Neural cell (in vitro differentiated cells): ENCODE data around the gene MARK2. TPM values are rescaled to one million over a fixed set of nuclear protein-coding genes. Genes with fewer than 3 reads are reported as not detected.

Source experiments
- H2AFZ ChIP-seq: fragments of 200-600, 300-800 bp; sonication (generic), shearing (Covaris generic); 2 replicates; pipeline ENCODE4 v1.6.0; 2014; ENCODE audit warnings: low read depth, mild to moderate bottlenecking, antibody characterized with exemption, low read length, moderate library complexity
- H3F3A ChIP-seq: fragments of 200-600 bp; shearing (Covaris generic); 2 replicates; pipeline ENCODE4 v1.6.1; 2016; ENCODE audit warnings: mild to moderate bottlenecking, moderate library complexity, mixed read lengths, antibody characterized with exemption, low read length; ENCODE audit not compliant: insufficient read depth, poor library complexity, severe bottlenecking
- H3K27ac ChIP-seq: fragments of 200-600, 300-800 bp; sonication (generic), shearing (Covaris generic); 2 replicates; pipeline ENCODE4 v1.5.1; 2014; ENCODE audit warnings: mild to moderate bottlenecking, low read length, moderate library complexity
- H3K27me3 ChIP-seq: fragments of 300-800, 200-600 bp; sonication (generic), shearing (Covaris generic); 2 replicates; pipeline ENCODE4 v1.6.0; 2014; ENCODE audit warnings: mild to moderate bottlenecking, low read depth, low read length, moderate library complexity; ENCODE audit not compliant: insufficient read depth
- H3K36me3 ChIP-seq: fragments of 300-800, 200-600 bp; sonication (generic), shearing (Covaris generic); 2 replicates; pipeline ENCODE4 v1.5.1; 2014; ENCODE audit warnings: mild to moderate bottlenecking, antibody characterized with exemption, low read length, moderate library complexity; ENCODE audit not compliant: insufficient read depth
- H3K4me2 ChIP-seq: fragments of 300-800, 200-600 bp; sonication (generic), shearing (Covaris generic); 2 replicates; pipeline ENCODE4 v1.6.0; 2014; ENCODE audit warnings: mild to moderate bottlenecking, low read length
- H3K4me3 ChIP-seq: fragments of 300-800, 200-600 bp; sonication (generic), shearing (Covaris generic); 2 replicates; pipeline ENCODE4 v1.5.1; 2014; ENCODE audit warnings: mild to moderate bottlenecking, low read length, moderate library complexity
- H3K79me2 ChIP-seq: fragments of 200-600 bp; shearing (Covaris generic); replicated peaks from 2 replicates; pipeline ENCODE4 v1.6.0; 2014; ENCODE audit warnings: mild to moderate bottlenecking, low read length, moderate library complexity; ENCODE audit not compliant: insufficient read depth
- H3K9ac ChIP-seq: fragments of 300-800, 200-600 bp; sonication (generic), shearing (Covaris generic); 2 replicates; pipeline ENCODE4 v1.6.1; 2016; ENCODE audit warnings: mild to moderate bottlenecking, low read length, mixed read lengths
- H3K9me2 ChIP-seq: fragments of 200-600 bp; shearing (Covaris generic); 2 replicates; pipeline ENCODE4 v1.6.1; 2016; ENCODE audit warnings: mild to moderate bottlenecking, low read length, mixed read lengths; ENCODE audit not compliant: insufficient read depth
- H3K9me3 ChIP-seq: fragments of 200-600, 300-800 bp; sonication (generic), shearing (Covaris generic); 2 replicates; pipeline ENCODE4 v1.6.1; 2016; ENCODE audit warnings: mild to moderate bottlenecking, mixed run types, low read length, moderate library complexity, mixed read lengths
- H4K20me1 ChIP-seq: fragments of 200-600 bp; shearing (Covaris generic); 2 replicates; pipeline ENCODE4 v1.6.1; 2016; ENCODE audit warnings: mild to moderate bottlenecking, mixed run types; ENCODE audit not compliant: insufficient read depth
- CTCF ChIP-seq: fragments of 450-650 bp; IDR thresholded peaks from 2 replicates; pipeline ENCODE4 v1.5.1; 2014; ENCODE audit warnings: antibody characterized with exemption, mild to moderate bottlenecking, moderate library complexity; ENCODE audit not compliant: poor library complexity, severe bottlenecking
- EP300 ChIP-seq: fragments of 450-650 bp; conservative IDR thresholded peaks from 2 replicates; pipeline ENCODE4 v1.6.1; 2014; ENCODE audit warnings: antibody characterized with exemption, mild to moderate bottlenecking, moderate library complexity; ENCODE audit not compliant: poor library complexity, severe bottlenecking
- EZH2 ChIP-seq: fragments of 200-600, 300-800 bp; shearing (Covaris generic), sonication (generic); IDR thresholded peaks from 2 replicates; pipeline ENCODE4 v1.6.1; 2014; ENCODE audit warnings: antibody characterized with exemption, low read length, borderline replicate concordance, mild to moderate bottlenecking; ENCODE audit not compliant: insufficient read depth, poor library complexity, severe bottlenecking
- MXI1 ChIP-seq: fragments of 450-650 bp; conservative IDR thresholded peaks from 2 replicates; pipeline ENCODE4 v1.6.1; 2014; ENCODE audit warnings: antibody characterized with exemption, mild to moderate bottlenecking; ENCODE audit not compliant: poor library complexity, severe bottlenecking
- POLR2AphosphoS5 ChIP-seq: IDR thresholded peaks from 2 replicates; pipeline ENCODE4 v1.6.1; 2012
- RAD21 ChIP-seq: fragments of 450-650 bp; conservative IDR thresholded peaks from 2 replicates; pipeline ENCODE4 v1.6.1; 2014; ENCODE audit warnings: antibody characterized with exemption, mild to moderate bottlenecking, moderate library complexity
- REST ChIP-seq: IDR thresholded peaks from 2 replicates; pipeline ENCODE4 v1.6.1; 2012; ENCODE audit warnings: borderline replicate concordance
- SMC3 ChIP-seq: fragments of 450-650 bp; conservative IDR thresholded peaks from 2 replicates; pipeline ENCODE4 v1.6.1; 2014; ENCODE audit warnings: antibody characterized with exemption, mild to moderate bottlenecking, moderate library complexity; ENCODE audit not compliant: poor library complexity
- TAF1 ChIP-seq: IDR thresholded peaks from 2 replicates; pipeline ENCODE4 v1.6.1; 2012; ENCODE audit warnings: low read depth
- polyA plus RNA-seq: library from polyadenylated mRNA; depleted of rRNA; stranded (reverse); fragments of >200 nt; gene quantifications from 2 replicates; pipeline ENCODE4 v1.2.3, GENCODE V29; 2014

MARK2 gene
- polyA plus RNA-seq, 1 donor from 2014 or later: 11.3 TPM

DNA sequence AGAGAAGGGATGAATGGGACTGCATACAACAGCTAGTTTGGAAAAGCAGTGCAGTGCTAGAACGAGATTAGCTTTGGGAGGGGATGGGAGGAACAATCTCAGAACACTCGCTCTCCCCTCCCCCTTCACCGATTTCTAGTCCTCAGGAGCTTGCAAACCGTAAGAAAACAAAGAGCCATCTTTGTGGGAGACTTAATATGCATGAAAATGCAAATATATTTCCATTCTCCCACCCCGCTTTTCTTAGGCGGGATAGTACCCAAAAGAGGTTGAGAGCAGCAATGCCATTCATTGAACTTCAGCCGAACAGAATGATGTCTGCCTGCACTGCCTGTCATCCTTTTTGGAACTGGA lies 24.6 kb upstream of the MARK2 start:
- no peak for TF ChIP-seq MXI1
- no peak for TF ChIP-seq EP300
- TF ChIP-seq REST: no peak
- TF ChIP-seq EZH2: no peak
- no peaks in the 10 kb centered on the region for H4K20me1 ChIP-seq
- H3K36me3 ChIP-seq: no peaks in the 10 kb centered on the region
- H3K27me3 ChIP-seq: no peaks in the 10 kb centered on the region
- peak overlapping the region; percentile 99 for H3K4me3 ChIP-seq
- peaks cover 5% of the 10 kb centered on the region for H3F3A ChIP-seq
- peaks cover 43% of the 10 kb centered on the region for H3K79me2 ChIP-seq
- no peak overlapping the region for H2AFZ ChIP-seq
- H3K9me2 ChIP-seq: no peaks in the 10 kb centered on the region
- peak overlapping the region; percentile 92 for H3K9ac ChIP-seq
- no peaks in the 10 kb centered on the region for H3K9me3 ChIP-seq
- H3K4me2 ChIP-seq: peak overlapping the region; percentile 90
- peak overlapping the region; percentile 80 for H3K27ac ChIP-seq

DNA sequence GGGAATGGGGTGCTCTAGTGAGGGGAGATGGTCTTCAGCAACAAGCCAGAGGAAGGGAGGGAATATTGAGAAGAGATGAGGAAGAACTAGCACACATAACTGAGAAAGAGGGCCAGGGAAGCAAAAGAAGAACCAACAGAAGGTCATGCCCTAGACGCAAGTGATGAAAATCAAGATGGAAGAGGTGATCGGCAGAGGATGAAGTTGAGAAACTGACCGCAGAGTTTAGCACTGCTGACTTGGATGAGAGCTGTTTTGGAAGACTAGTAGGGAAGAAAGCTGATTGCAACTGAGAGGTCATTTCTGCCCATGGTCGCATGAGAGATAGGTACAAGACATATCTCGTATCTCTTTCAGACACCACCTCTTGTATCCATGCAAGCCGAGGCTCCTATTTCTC lies 22.7 kb upstream of the MARK2 start:
- Histone ChIP-seq H3K4me2 (no peak overlapping the region), H3K4me3 (peak overlapping the region; percentile 1), H3K9me2 (no peaks in the 10 kb centered on the region), H3K27ac (no peak overlapping the region), H3F3A (peaks cover 5% of the 10 kb centered on the region), H3K36me3 (no peaks in the 10 kb centered on the region), H3K27me3 (no peaks in the 10 kb centered on the region), H3K79me2 (peaks cover 43% of the 10 kb centered on the region), H4K20me1 (no peaks in the 10 kb centered on the region), H3K9me3 (no peaks in the 10 kb centered on the region), H3K9ac (no peak overlapping the region), H2AFZ (no peak overlapping the region)
- no peak for TF ChIP-seq TAF1
- TF ChIP-seq POLR2AphosphoS5: no peak
- no peak for TF ChIP-seq EP300
- TF ChIP-seq RAD21: no peak
- no peak for TF ChIP-seq MXI1
- no peak for TF ChIP-seq SMC3
- TF ChIP-seq EZH2: no peak
- TF ChIP-seq REST: no peak
- no peak for TF ChIP-seq CTCF
